ENCODE results near the gene NLRC5. TPM values are rescaled to one million over a fixed set of nuclear protein-coding genes. Genes with fewer than 3 reads are reported as not detected.

Gene NLRC5
- total RNA-seq, 1 donor from 2014 or later, result 1.7 TPM

GRCh38 chr16:57023541-57024249 lies 34.3 kb downstream of the NLRC5 start:
- Mint-ChIP-seq H3K27me3 (peaks cover 25% of the 10 kb centered on the region), H3K36me3 (no peaks in the 10 kb centered on the region), H3K27ac (no peak overlapping the region), H3K9me3 (peaks cover 4% of the 10 kb centered on the region), H3K4me3 (no peak overlapping the region), H3K4me1 (ENCODE audit: unreplicated experiment) (no peaks in the 10 kb centered on the region)
- no peak for DNase-seq (ENCODE audit: extremely low spot score, unreplicated experiment)
- no peak for TF ChIP-seq CTCF (conservative IDR thresholded peaks at IDR 0.05)

DNA sequence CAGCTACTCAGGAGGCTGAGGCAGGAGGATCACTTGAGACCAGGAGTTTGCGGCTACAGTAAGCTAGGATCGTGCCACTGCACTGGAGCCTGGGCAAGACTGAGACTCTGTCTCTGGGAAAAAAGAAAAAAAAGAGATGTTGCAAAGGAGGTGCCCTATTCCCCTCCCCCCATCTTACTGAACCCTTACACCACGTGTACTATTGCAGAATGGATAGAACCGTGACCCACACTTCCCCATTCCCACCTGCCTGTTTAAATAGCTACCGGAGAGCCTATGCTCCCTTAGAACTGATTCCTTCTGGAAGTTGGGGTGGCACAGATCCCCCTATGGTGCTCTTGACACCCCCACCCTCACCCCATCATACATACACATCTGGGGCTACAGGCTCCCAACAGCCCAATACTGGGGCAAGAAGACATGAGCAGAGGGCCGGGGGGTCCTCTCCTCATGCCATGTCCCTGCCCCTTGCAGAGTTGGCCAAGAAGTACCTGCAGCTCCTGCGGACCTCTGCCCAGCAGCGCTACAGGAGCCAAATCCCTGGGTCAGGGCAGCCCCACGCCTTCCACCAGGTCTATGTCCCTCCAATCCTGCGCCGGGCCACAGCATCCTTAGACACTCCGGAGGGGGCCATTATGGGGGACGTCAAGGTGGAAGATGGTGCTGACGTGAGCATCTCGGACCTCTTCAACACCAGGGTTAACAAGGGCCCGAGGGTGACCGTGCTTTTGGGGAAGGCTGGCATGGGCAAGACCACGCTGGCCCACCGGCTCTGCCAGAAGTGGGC lies 35.7 kb downstream of the NLRC5 start:
- H3K27ac Mint-ChIP-seq, result no peak overlapping the region
- no peaks in the 10 kb centered on the region for H3K36me3 Mint-ChIP-seq
- no peaks in the 10 kb centered on the region for H3K9me3 Mint-ChIP-seq
- no peaks in the 10 kb centered on the region for H3K4me1 Mint-ChIP-seq (ENCODE audit: unreplicated experiment)
- no peak for TF ChIP-seq CTCF (conservative IDR thresholded peaks at IDR 0.05)
- DNase-seq (ENCODE audit: extremely low spot score, unreplicated experiment), result no peak
- H3K4me3 Mint-ChIP-seq, result no peak overlapping the region
- peaks cover 18% of the 10 kb centered on the region for H3K27me3 Mint-ChIP-seq

DNA sequence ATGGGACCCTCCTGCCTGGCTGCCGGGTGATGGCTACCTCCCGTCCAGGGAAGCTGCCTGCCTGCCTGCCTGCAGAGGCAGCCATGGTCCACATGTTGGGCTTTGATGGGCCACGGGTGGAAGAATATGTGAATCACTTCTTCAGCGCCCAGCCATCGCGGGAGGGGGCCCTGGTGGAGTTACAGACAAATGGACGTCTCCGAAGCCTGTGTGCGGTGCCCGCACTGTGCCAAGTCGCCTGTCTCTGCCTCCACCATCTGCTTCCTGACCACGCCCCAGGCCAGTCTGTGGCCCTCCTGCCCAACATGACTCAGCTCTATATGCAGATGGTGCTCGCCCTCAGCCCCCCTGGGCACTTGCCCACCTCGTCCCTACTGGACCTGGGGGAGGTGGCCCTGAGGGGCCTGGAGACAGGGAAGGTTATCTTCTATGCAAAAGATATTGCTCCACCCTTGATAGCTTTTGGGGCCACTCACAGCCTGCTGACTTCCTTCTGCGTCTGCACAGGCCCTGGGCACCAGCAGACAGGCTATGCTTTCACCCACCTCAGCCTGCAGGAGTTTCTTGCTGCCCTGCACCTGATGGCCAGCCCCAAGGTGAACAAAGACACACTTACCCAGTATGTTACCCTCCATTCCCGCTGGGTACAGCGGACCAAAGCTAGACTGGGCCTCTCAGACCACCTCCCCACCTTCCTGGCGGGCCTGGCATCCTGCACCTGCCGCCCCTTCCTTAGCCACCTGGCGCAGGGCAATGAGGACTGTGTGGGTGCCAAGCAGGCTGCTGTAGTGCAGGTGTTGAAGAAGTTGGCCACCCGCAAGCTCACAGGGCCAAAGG lies 36.8 kb downstream of the NLRC5 start:
- peaks cover 15% of the 10 kb centered on the region for H3K27me3 Mint-ChIP-seq
- H3K4me3 Mint-ChIP-seq, result no peak overlapping the region
- H3K4me1 Mint-ChIP-seq (ENCODE audit: unreplicated experiment), result no peaks in the 10 kb centered on the region
- no peaks in the 10 kb centered on the region for H3K36me3 Mint-ChIP-seq
- H3K27ac Mint-ChIP-seq, result no peak overlapping the region
- no peak for TF ChIP-seq CTCF (conservative IDR thresholded peaks at IDR 0.05)
- H3K9me3 Mint-ChIP-seq, result no peaks in the 10 kb centered on the region
- DNase-seq (ENCODE audit: extremely low spot score, unreplicated experiment), result no peak

- Mint-ChIP-seq H3K4me1 (ENCODE audit: unreplicated experiment) (no peaks in the 10 kb centered on the region), H3K4me3 (no peak overlapping the region), H3K27ac (peak overlapping the region; percentile 46), H3K9me3 (no peaks in the 10 kb centered on the region), H3K27me3 (peaks cover 15% of the 10 kb centered on the region), H3K36me3 (no peaks in the 10 kb centered on the region)
- TF ChIP-seq CTCF (conservative IDR thresholded peaks at IDR 0.05), result no peak
- no peak for DNase-seq (ENCODE audit: extremely low spot score, unreplicated experiment)
These were observed 37.4 kb downstream of the NLRC5 start for GRCh38 chr16:57026778-57027062.

GRCh38 chr16:57027067-57027466 lies 37.7 kb downstream of the NLRC5 start:
- H3K36me3 Mint-ChIP-seq, result no peaks in the 10 kb centered on the region
- no peak overlapping the region for H3K4me3 Mint-ChIP-seq
- TF ChIP-seq CTCF (conservative IDR thresholded peaks at IDR 0.05), result no peak
- H3K9me3 Mint-ChIP-seq, result no peaks in the 10 kb centered on the region
- peak overlapping the region; percentile 46 for H3K27ac Mint-ChIP-seq
- DNase-seq (ENCODE audit: extremely low spot score, unreplicated experiment), result no peak
- H3K27me3 Mint-ChIP-seq, result peaks cover 19% of the 10 kb centered on the region
- H3K4me1 Mint-ChIP-seq (ENCODE audit: unreplicated experiment), result no peaks in the 10 kb centered on the region
